ENCODE measurements around the gene CCER1. TPM values are rescaled to one million over a fixed set of nuclear protein-coding genes. Genes with fewer than 3 reads are reported as not detected.

Gene CCER1
- total and polyA plus RNA-seq, 9 of the 15 experiments (the other 6 are each of a cell fraction or from before 2014, with no cell fraction given) = not detected

DNA sequence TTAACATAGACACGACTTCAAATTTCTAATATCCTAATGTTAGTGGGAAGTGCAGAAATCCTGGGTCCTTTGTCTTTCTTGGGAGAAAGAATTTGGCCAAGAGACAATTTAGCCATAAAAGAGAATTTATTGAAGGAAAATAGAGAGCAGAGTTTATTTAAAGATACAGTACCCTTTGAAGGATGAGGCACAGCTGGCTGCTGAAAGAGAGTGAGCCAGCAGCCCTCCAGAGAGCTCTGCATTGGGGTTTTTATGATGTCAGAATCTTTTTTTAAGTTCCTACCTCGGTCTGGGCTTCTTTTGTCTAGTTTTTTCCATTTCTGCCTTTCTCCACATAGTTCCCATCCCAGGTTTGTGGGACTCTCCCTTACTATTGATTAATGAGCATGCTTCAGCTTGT, 37.5 kb downstream of the CCER1 start:
- 0% methylated on average over 2 of the region's 2 CpGs for WGBS (ENCODE audit: insufficient coverage, low coverage, missing lambda C conversion rate)
- no peaks in the 10 kb centered on the region for H4K20me1 ChIP-seq (replicated peaks; ENCODE audit: control insufficient read depth, insufficient read depth, low read length)
- no peak for FAIRE-seq
- TF ChIP-seq GABPA (tag; conservative IDR thresholded peaks at IDR 0.05; ENCODE audit: low read depth) (no peak), PTRF (tag; IDR thresholded peaks at IDR 0.05) (no peak), PYGO2 (tag; IDR thresholded peaks at IDR 0.05) (no peak), NONO (IDR thresholded peaks at IDR 0.05; ENCODE audit: low read depth in 2 of 2, low read length in 1 of 2) (no peak), ZFP1 (CRISPR knock-in tag; IDR thresholded peaks at IDR 0.05) (no peak), ZNF717 (CRISPR knock-in tag; IDR thresholded peaks at IDR 0.05) (no peak), POLR3G (IDR thresholded peaks at IDR 0.05; ENCODE audit: extremely low read depth, insufficient read length, insufficient replicate concordance) (no peak), ZNF3 (CRISPR knock-in tag; IDR thresholded peaks at IDR 0.05) (no peak), NCOR1 (IDR thresholded peaks at IDR 0.05) (no peak), HCFC1 (IDR thresholded peaks at IDR 0.05; ENCODE audit: low read depth, low read length) (no peak), PRDM10 (IDR thresholded peaks at IDR 0.05; ENCODE audit: partially characterized antibody) (no peak), HSF4 (CRISPR knock-in tag; IDR thresholded peaks at IDR 0.05; ENCODE audit: borderline replicate concordance) (no peak)
- TF ChIP-seq, protein P1, sequence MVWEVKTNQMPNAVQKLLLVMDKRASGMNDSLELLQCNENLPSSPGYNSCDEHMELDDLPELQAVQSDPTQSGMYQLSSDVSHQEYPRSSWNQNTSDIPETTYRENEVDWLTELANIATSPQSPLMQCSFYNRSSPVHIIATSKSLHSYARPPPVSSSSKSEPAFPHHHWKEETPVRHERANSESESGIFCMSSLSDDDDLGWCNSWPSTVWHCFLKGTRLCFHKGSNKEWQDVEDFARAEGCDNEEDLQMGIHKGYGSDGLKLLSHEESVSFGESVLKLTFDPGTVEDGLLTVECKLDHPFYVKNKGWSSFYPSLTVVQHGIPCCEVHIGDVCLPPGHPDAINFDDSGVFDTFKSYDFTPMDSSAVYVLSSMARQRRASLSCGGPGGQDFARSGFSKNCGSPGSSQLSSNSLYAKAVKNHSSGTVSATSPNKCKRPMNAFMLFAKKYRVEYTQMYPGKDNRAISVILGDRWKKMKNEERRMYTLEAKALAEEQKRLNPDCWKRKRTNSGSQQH (CRISPR knock-in tag; IDR thresholded peaks at IDR 0.05) = no peak
- TF ChIP-seq, protein P2, sequence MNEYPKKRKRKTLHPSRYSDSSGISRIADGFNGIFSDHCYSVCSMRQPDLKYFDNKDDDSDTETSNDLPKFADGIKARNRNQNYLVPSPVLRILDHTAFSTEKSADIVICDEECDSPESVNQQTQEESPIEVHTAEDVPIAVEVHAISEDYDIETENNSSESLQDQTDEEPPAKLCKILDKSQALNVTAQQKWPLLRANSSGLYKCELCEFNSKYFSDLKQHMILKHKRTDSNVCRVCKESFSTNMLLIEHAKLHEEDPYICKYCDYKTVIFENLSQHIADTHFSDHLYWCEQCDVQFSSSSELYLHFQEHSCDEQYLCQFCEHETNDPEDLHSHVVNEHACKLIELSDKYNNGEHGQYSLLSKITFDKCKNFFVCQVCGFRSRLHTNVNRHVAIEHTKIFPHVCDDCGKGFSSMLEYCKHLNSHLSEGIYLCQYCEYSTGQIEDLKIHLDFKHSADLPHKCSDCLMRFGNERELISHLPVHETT (CRISPR knock-in tag; conservative IDR thresholded peaks at IDR 0.05 in 1 of 2, IDR thresholded peaks at IDR 0.05 in 1 of 2) = no peak
- TF ChIP-seq, protein P3, sequence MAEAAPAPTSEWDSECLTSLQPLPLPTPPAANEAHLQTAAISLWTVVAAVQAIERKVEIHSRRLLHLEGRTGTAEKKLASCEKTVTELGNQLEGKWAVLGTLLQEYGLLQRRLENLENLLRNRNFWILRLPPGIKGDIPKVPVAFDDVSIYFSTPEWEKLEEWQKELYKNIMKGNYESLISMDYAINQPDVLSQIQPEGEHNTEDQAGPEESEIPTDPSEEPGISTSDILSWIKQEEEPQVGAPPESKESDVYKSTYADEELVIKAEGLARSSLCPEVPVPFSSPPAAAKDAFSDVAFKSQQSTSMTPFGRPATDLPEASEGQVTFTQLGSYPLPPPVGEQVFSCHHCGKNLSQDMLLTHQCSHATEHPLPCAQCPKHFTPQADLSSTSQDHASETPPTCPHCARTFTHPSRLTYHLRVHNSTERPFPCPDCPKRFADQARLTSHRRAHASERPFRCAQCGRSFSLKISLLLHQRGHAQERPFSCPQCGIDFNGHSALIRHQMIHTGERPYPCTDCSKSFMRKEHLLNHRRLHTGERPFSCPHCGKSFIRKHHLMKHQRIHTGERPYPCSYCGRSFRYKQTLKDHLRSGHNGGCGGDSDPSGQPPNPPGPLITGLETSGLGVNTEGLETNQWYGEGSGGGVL (CRISPR knock-in tag; IDR thresholded peaks at IDR 0.05) = no peak

More for the DNA sequence above, 37.5 kb downstream of the CCER1 start:
- ChIA-PET CTCF (ENCODE audit: low intra/inter-chr PET ratio) (no interaction called here), POLR2A (no interaction called here)
- no peak for ATAC-seq
- no peaks in the 10 kb centered on the region for H3K9me3 ChIP-seq (replicated peaks; ENCODE audit: control insufficient read depth, insufficient read depth, low read depth, low read length)
- no peaks in the 10 kb centered on the region for H3K9me1 ChIP-seq (ENCODE audit: control insufficient read depth, insufficient read depth, low read length)
- no peaks in the 10 kb centered on the region for H3K36me3 ChIP-seq (ENCODE audit: control insufficient read depth, insufficient read depth, low read length)
- in situ Hi-C loops (cut with MboI) = no loop called here
- no TSS peak for BruUV-seq (replicated peaks)
- no peaks in the 10 kb centered on the region for H3K4me1 ChIP-seq (replicated peaks in 1 of 2; ENCODE audit: control insufficient read depth in 2 of 2, insufficient read depth in 2 of 2, low read length in 2 of 2)
- H3K4me2 ChIP-seq (ENCODE audit: insufficient read depth, low read length) = no peak overlapping the region
- H3K27ac ChIP-seq (ENCODE audit: extremely low read depth, low read depth, low read length) = no peak overlapping the region
- H3K79me2 ChIP-seq (ENCODE audit: control insufficient read depth, insufficient read depth, low read length) = no peaks in the 10 kb centered on the region
- DNase-seq (ENCODE audit: extremely low read depth in 1 of 4, low spot score in 3 of 4) = no peak
- intact Hi-C loops (cut with micrococcal nuclease) = no loop called here
- no peak overlapping the region for H3K4me3 ChIP-seq
- no peak overlapping the region for H3K9ac ChIP-seq (ENCODE audit: insufficient read depth in 1 of 2, low read depth in 2 of 2, low read length in 2 of 2)
- no peak overlapping the region for H2AFZ ChIP-seq (ENCODE audit: low read depth, low read length)
- no peaks in the 10 kb centered on the region for H3K27me3 ChIP-seq (ENCODE audit: control insufficient read depth in 2 of 2, insufficient read depth in 2 of 2, low read length in 2 of 2)

Measured in K562 (cell line).